ENCODE measurements around the gene TMEM255B. TPM values are rescaled to one million over a fixed set of nuclear protein-coding genes. Genes with fewer than 3 reads are reported as not detected.

TMEM255B gene
- total RNA-seq, 1 donor from 2014 or later: 8.4 TPM

DNA sequence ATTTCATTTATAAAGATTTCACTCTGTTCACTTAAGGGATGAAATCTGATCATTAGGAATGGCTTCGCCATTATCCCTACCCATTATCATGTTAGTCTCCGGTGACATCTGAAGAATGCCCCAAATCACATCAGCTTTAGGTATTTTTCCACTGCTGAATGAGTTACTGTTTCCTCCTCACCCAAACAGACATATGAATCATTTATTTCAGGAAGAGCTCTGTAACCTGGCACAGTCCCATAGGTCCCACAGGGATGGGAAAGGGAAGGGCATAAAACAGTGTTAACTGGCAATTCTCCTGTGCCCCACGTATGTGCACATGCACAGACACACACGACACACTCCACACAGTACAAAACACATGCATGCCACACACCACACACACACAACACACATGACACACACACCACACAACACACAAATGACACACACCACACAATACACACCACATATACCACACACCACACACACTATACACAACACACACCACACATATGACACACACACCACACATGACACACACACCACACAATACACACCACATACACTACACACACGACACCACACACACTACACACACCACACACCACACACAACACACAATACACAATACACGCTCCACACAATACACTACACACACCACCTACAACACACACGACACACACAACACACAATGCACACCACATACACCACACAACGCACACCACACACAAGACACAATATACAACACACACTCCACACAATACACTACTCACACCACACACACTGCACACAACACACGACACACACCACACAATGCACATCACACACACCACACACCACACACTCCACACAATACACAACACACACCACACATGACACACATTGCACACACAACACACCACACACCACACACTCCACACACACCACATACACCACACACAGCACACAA, 15.4 kb downstream of the TMEM255B start:
- Mint-ChIP-seq H3K9me3 (ENCODE audit: unreplicated experiment) (peaks cover 16% of the 10 kb centered on the region), H3K27ac (ENCODE audit: unreplicated experiment) (no peak overlapping the region), H3K4me1 (ENCODE audit: low read depth, unreplicated experiment) (peaks cover 3% of the 10 kb centered on the region), H3K36me3 (ENCODE audit: low read depth, unreplicated experiment) (peaks cover 17% of the 10 kb centered on the region), H3K27me3 (ENCODE audit: low read depth, unreplicated experiment) (peaks cover 25% of the 10 kb centered on the region), H3K4me3 (ENCODE audit: unreplicated experiment) (no peak overlapping the region)
- no peak overlapping the region for H3K9ac ChIP-seq (ENCODE audit: low read length)
- H3K79me2 ChIP-seq (ENCODE audit: insufficient read depth, low read length): no peaks in the 10 kb centered on the region
- H3K36me3 ChIP-seq (ENCODE audit: insufficient read depth, low read length): no peaks in the 10 kb centered on the region
- H2AFZ ChIP-seq (ENCODE audit: low read depth, low read length): no peak overlapping the region
- no peaks in the 10 kb centered on the region for H3K4me1 ChIP-seq (ENCODE audit: insufficient read depth, low read length)
- FAIRE-seq: peak; percentile 80
- no peak for TF ChIP-seq EZH2 (IDR thresholded peaks at IDR 0.05; ENCODE audit: insufficient read depth, low read length)
- TF ChIP-seq, protein P1, sequence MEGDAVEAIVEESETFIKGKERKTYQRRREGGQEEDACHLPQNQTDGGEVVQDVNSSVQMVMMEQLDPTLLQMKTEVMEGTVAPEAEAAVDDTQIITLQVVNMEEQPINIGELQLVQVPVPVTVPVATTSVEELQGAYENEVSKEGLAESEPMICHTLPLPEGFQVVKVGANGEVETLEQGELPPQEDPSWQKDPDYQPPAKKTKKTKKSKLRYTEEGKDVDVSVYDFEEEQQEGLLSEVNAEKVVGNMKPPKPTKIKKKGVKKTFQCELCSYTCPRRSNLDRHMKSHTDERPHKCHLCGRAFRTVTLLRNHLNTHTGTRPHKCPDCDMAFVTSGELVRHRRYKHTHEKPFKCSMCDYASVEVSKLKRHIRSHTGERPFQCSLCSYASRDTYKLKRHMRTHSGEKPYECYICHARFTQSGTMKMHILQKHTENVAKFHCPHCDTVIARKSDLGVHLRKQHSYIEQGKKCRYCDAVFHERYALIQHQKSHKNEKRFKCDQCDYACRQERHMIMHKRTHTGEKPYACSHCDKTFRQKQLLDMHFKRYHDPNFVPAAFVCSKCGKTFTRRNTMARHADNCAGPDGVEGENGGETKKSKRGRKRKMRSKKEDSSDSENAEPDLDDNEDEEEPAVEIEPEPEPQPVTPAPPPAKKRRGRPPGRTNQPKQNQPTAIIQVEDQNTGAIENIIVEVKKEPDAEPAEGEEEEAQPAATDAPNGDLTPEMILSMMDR (IDR thresholded peaks at IDR 0.05; ENCODE audit: insufficient read depth, low read depth, low read length): no peak
- peaks cover 9% of the 10 kb centered on the region for H3K9me3 ChIP-seq (ENCODE audit: insufficient read depth, low read depth, low read length)
- H3K27ac ChIP-seq (ENCODE audit: low read depth, low read length): no peak overlapping the region
- no peaks in the 10 kb centered on the region for H4K20me1 ChIP-seq (ENCODE audit: insufficient read depth, low read length)
- peak; percentile 22 for DNase-seq (ENCODE audit: low read depth)
- no peak overlapping the region for H3K4me2 ChIP-seq (ENCODE audit: low read length)
- no peak overlapping the region for H3K4me3 ChIP-seq (ENCODE audit: insufficient read depth, low read depth, low read length)
- H3K27me3 ChIP-seq (ENCODE audit: insufficient read depth, low read length): peaks cover 11% of the 10 kb centered on the region

DNA sequence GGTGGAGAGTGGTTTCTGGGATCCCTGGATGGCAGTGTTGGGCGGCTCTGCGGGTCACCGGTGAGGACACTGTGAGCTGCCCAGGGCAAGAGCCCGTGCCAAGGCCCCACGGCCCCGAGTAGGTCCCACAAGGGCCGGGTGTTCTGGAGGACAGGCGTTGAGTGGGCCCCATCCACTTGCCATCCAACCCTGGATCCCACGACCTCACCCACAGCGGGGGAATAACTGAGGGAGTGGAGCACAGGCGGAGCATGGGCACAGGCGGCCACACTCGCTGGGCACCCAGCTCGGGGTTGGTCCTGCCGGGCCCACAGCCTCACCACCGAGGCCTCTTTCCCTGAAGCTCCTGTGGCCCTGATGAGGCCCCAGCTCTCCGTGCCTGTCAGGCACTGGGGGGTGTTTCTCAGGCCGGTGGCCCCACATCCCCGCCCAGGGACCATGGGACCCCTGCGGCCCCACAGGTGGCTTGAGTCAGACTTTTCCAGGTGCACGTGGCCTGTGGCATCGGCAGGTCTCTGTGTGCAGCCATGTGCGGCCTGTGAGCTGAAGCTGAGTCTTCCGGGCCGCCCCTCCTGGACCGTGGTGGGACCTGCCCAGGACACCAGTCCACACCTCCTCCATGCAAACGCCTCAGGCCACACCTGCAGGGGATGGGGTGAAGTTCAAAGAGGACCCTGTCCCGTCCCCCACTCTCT, 16.6 kb downstream of the TMEM255B start:
- peaks cover 28% of the 10 kb centered on the region for H3K27me3 Mint-ChIP-seq (ENCODE audit: low read depth, unreplicated experiment)
- Histone ChIP-seq H3K4me3 (ENCODE audit: insufficient read depth, low read depth, low read length) (no peak overlapping the region), H3K27me3 (ENCODE audit: insufficient read depth, low read length) (peaks cover 19% of the 10 kb centered on the region), H4K20me1 (ENCODE audit: insufficient read depth, low read length) (no peaks in the 10 kb centered on the region), H3K36me3 (ENCODE audit: insufficient read depth, low read length) (no peaks in the 10 kb centered on the region), H3K9me3 (ENCODE audit: insufficient read depth, low read depth, low read length) (peaks cover 9% of the 10 kb centered on the region), H3K9ac (ENCODE audit: low read length) (no peak overlapping the region), H3K27ac (ENCODE audit: low read depth, low read length) (no peak overlapping the region), H3K4me1 (ENCODE audit: insufficient read depth, low read length) (no peaks in the 10 kb centered on the region), H2AFZ (ENCODE audit: low read depth, low read length) (no peak overlapping the region), H3K4me2 (ENCODE audit: low read length) (no peak overlapping the region), H3K79me2 (ENCODE audit: insufficient read depth, low read length) (no peaks in the 10 kb centered on the region)
- DNase-seq (ENCODE audit: low read depth): no peak
- no peaks in the 10 kb centered on the region for H3K4me1 Mint-ChIP-seq (ENCODE audit: low read depth, unreplicated experiment)
- no peak for FAIRE-seq
- H3K36me3 Mint-ChIP-seq (ENCODE audit: low read depth, unreplicated experiment): peaks cover 10% of the 10 kb centered on the region
- H3K27ac Mint-ChIP-seq (ENCODE audit: unreplicated experiment): no peak overlapping the region
- TF ChIP-seq, protein P1 (IDR thresholded peaks at IDR 0.05; ENCODE audit: insufficient read depth, low read depth, low read length): no peak
- no peak for TF ChIP-seq EZH2 (IDR thresholded peaks at IDR 0.05; ENCODE audit: insufficient read depth, low read length)
- peaks cover 12% of the 10 kb centered on the region for H3K9me3 Mint-ChIP-seq (ENCODE audit: unreplicated experiment)
- H3K4me3 Mint-ChIP-seq (ENCODE audit: unreplicated experiment): no peak overlapping the region
